Measurements from ENCODE around the gene IQCF2. TPM values are rescaled to one million over a fixed set of nuclear protein-coding genes. Genes with fewer than 3 reads are reported as not detected.

The IQCF2 gene
- not detected in 2 replicates for total RNA-seq

GRCh38 chr3:51860703-51861665 is at the start of gene IQCF2:
Gene IQCF2, plus strand, starts transcription at chr3:51861615. Its CDS starts 52 bp downstream, at chr3:51861667.

GRCh38 chr3:51875501-51875900 is 14.1 kb downstream of the IQCF2 start, which contains the start of gene IQCF5:
Gene IQCF5, minus strand, starts transcription at chr3:51875601. Its CDS starts 70 bp downstream, at chr3:51875531.

Other genes with a start within 250 kb of the IQCF2 start
- gene TEX264, start 190.4 kb upstream of the IQCF2 start, total RNA-seq, result 29.6 and 41.3 TPM in 2 replicates
- 0.09 TPM in 1 of 2 replicates, not detected in the other for gene GRM2, start 154.5 kb upstream of the IQCF2 start, total RNA-seq
- gene IQCF6, start 82.4 kb upstream of the IQCF2 start, total RNA-seq, result not detected in 2 replicates
- not detected in 2 replicates for gene IQCF5, start 14.0 kb downstream of the IQCF2 start, total RNA-seq
- not detected in 2 replicates for gene IQCF1, start 41.7 kb downstream of the IQCF2 start, total RNA-seq
- 26.3 and 30.3 TPM in 2 replicates for gene RRP9, start 80.3 kb downstream of the IQCF2 start, total RNA-seq
- 10.4 and 31.0 TPM in 2 replicates for gene PARP3, start 80.7 kb downstream of the IQCF2 start, total RNA-seq
- 0.05 TPM in 1 of 2 replicates, not detected in the other for gene GPR62, start 93.8 kb downstream of the IQCF2 start, total RNA-seq
- 44.5 and 89.4 TPM in 2 replicates for gene PCBP4, start 105.8 kb downstream of the IQCF2 start, total RNA-seq
- gene ABHD14B, start 112.4 kb downstream of the IQCF2 start, total RNA-seq, result 20.8 and 25.9 TPM in 2 replicates
- 11.8 and 21.1 TPM in 2 replicates for gene ABHD14A, start 113.4 kb downstream of the IQCF2 start, total RNA-seq
- gene ACY1, start 121.9 kb downstream of the IQCF2 start, total RNA-seq, result 37.8 and 38.3 TPM in 2 replicates
- gene RPL29, start 134.3 kb downstream of the IQCF2 start, total RNA-seq, result 572 and 1,193 TPM in 2 replicates
- 5.9 and 12.9 TPM in 2 replicates for gene DUSP7, start 195.0 kb downstream of the IQCF2 start, total RNA-seq